HG02763 (cell line): Measurements from ENCODE around the gene LIMS1.
"Not testable (repeated sequence)": the region's sequence is repeated elsewhere in the genome, so short reads cannot be mapped to it uniquely, and the experiment has no call there.

Experiments
- ATAC-seq: cut with Tn5 transposase; IDR thresholded peaks from one replicate; pipeline ENCODE4 v1.9.1; 2021; ENCODE audit warnings: mild to moderate bottlenecking, moderate library complexity; ENCODE audit not compliant: unreplicated experiment

The LIMS1 gene

DNA sequence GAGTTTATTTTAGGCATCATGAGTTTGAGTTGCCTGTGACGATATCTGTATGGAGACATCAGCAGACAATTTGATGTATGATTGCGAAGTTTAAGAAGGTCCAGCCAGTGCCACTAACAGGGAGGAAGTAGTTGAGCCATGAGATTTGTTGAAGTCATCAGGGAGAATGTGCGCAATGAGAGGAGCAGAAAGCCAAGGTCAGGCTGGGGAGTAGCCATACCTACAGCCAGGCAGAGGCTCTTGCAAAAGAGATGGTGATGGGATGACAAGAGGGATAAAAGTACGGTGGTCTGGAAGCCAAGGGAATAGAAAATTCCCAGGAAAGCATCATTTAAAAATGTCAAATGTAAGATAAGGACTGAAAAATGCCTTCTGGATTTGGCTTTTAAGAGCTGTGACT is 51.2 kb downstream of the LIMS1 start:
- ATAC-seq: no peak

DNA sequence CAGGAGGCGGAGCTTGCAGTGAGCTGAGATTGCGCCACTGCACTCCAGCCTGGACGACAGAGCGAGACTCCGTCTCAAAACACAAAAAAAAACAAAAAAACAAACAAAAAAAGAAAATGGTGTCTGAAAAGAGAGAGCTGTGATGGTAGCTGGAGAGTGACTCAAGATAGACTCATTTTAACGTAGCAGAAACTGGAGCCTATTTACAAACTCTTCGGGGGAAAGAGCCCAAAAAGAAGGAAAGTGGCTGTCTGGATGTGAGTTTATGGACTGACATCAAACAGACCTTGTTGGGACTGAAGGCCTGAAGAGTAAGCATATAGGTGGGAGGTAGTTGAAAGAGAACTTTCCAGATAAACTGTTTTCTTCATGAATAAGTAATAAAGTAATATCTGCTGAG is 51.8 kb downstream of the LIMS1 start:
- ATAC-seq: no peak

GRCh38 chr2:108586631-108587030 is 52.4 kb downstream of the LIMS1 start:
- no peak for ATAC-seq

GRCh38 chr2:108587621-108588020 is 53.4 kb downstream of the LIMS1 start:
- no peak for ATAC-seq

DNA sequence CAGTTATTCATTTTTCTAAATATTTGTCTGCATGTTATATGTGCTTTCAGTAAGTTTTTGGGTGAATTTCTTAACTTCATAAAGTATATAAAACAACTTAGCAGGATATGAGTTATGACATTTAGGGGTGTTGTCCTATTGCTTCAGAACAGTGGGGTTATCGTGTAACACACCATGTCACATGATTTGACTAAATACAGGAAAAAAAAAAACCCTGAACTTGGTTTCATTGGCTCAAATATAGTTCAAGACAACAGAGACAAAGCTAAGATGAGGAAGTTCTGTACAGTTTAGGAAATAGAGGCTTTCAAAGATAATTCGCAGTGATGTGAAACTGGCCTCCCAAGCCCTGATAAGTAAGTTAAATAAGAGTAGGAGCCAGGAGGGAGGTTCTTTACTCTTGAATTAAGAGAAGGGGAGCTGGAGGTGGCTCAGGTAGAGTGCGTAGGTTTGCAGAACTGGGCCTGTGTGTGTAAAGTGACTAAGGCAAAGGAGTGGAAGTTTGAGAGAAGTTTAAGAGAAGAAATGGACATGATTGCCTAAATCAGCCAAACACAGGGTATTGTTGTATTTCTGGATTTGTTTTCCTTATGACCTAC is 53.9 kb downstream of the LIMS1 start:
- no peak for ATAC-seq

GRCh38 chr2:108589372-108589771 is 55.1 kb downstream of the LIMS1 start:
- ATAC-seq: no peak

DNA sequence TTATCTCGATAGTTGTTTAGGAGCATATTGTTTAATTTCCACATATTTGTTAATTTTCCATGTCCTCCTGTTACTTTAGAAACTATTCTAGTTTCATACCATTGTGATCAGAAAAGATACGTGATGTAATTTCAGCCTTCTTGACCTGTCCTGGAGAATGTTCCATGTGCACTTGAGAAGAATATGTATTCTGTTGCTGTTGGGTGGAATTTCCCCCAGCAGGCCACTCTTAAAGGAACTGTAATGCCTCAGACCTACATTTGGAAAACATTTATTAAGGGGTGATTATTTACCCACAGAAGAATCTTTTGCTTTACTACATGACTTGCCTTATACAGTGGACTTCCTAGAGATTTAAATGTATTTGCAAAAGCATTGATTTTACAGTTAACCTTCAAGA is 55.5 kb downstream of the LIMS1 start:
- ATAC-seq: no peak

GRCh38 chr2:108591163-108591562 is 56.9 kb downstream of the LIMS1 start:
- peak; percentile 35 for ATAC-seq

- ATAC-seq: no peak
Measured at GRCh38 chr2:108593547-108594098, 59.4 kb downstream of the LIMS1 start.

- ATAC-seq: peak; percentile 82
Measured at GRCh38 chr2:108594132-108594981, 60.1 kb downstream of the LIMS1 start.

GRCh38 chr2:108594982-108595464 is 60.8 kb downstream of the LIMS1 start:
- peak; percentile 49 for ATAC-seq

DNA sequence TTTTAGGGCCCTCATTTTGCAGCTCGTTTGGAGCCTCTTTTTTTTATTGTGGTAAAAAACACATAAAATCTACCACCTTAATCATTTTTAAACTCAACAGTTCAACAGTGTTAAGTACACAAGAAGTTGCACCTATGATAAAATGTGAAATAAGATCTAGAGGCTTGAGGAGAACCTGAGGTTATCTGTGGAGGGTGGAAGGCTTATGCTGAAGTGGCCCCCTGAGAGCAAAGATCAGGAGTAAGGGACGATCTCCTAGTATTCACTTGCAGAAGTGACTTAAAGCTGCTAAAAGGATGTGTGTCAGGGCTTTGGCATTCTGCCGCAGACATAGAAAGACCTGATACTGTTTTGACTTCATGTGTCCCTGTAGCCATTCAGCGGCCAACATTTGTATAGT is 61.5 kb downstream of the LIMS1 start:
- not testable (repeated sequence) for ATAC-seq

DNA sequence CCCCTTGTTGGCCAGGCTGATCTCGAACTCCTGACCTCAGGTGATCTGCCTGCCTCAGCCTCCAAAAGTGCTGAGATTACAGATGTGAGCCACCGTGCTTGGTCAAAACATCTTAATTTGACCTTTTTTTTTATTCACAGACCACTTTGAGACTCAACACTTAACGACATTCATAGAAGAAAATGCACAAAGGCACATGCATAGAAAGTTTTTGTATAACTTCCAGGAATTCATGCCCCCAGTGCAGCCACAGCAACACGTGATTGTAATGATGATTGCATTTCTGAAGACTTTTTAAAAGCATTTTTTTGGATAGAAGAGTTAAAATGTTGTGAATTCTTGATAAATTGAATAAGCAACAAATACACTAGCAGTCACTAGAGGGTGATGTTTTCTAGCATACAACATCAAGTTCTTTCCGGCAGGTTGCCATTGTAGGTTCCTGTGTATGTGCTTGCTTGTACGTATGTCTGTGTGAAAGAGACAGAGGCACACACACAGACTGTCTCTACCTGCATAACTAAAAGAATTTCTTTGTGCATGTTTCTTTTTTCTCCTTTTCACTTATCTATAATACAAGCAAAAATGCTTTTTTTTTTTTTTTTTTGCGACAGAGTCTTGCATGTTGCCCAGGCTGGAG is 63.0 kb downstream of the LIMS1 start:
- not testable (repeated sequence) for ATAC-seq

GRCh38 chr2:108601199-108601598 is 66.9 kb downstream of the LIMS1 start:
- not testable (repeated sequence) for ATAC-seq

DNA sequence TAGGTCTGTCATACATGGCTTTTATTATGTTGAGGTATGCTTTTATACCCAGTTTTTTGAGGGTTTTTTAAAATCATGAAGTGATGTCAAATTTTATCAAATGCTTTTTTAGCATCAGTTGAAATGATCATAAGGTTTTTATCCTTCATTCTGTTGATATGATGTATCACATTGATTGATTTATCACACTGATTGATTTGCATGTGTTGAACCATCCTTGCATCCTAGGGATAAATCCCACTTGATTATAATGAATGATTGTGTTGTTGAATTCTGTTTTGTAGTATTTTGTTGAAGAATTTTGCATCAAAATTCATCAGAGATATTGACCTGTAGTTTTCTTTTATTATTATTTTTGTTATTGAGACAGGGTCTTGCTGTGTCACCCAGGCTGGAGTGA is 68.2 kb downstream of the LIMS1 start:
- no peak for ATAC-seq

GRCh38 chr2:108604196-108604595 is 69.9 kb downstream of the LIMS1 start:
- no peak for ATAC-seq

- peak; percentile 44 for ATAC-seq
Measured at GRCh38 chr2:108605947-108606346, 71.7 kb downstream of the LIMS1 start.

- ATAC-seq: no peak
Measured at GRCh38 chr2:108607706-108608301, 73.5 kb downstream of the LIMS1 start.

- ATAC-seq: no peak
Measured at GRCh38 chr2:108611021-108611420, 76.8 kb downstream of the LIMS1 start.

DNA sequence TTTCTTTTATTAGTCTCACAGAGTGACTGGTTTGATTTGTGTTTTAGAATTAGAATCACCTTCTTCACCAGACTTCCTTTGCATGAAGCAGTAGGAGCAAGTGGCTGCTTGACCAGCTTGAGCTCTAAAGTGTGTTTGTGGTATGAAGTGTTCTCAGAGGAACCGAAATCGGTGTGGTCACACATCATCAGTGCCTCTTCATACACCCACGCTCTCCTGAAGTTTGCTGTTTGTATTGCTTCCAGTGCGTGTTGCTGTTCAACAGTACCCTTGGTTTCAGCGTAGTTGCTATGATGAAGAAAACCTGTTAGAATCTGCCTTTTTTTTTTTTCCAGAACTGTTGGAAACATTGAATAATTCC is 77.9 kb downstream of the LIMS1 start:
- ATAC-seq: peak; percentile 78

DNA sequence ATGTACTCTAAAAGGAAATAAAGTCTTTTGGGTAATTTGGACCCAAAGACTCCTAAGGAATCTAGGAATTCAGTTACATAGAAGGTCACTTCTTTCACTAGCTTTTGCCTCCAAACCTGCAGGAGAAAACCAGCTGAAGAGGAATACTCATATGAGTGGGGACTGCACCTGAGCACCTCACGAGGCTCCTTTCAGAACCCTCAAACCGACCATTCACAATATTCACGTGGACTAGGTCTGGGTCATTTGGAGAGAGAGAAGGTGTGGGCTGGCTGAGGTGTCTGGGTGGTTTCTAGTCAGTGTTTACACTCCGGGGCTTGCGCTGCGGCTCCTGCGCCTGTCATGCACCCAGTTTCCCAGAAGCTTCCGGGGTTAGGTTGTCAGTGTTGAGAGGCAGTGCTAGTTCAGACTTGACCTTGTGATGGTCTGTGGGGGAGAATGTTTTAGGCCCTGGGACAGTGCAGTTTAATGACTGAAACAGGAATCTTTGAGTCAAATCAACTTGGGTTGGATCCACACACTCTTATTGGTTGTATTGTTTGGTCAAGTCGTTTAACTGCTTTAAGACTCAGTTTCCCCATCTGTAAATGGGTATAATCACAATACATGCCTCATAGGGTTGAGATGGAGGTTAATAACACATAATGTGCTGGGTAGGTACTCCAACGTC is 78.4 kb downstream of the LIMS1 start:
- ATAC-seq: peak; percentile 79
